ENCODE measurements around the gene BHLHE41. TPM values are rescaled to one million over a fixed set of nuclear protein-coding genes. Genes with fewer than 3 reads are reported as not detected.

The BHLHE41 gene
- polyA plus RNA-seq, 1 of the 3 experiments (the other 2 are of a cell fraction), result 16.1 TPM

DNA sequence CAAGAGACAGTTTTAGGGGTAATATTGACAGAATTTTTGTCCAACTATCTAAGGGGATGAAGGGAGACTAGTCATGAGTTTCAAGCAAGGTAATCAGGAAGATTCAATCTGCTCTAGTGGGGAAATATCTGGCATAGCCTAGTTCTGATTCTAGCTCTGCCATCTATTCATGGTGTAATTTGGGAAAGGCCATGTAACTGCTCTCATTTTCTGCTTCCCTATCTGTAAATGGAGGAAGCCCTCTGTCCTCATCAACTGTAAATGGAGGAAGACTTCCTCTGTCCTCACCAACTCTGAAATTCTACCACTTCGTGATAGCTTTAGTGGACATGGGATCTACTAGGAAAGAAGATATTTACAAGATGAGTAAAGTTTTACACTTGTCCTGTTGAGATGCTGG, 37.9 kb downstream of the BHLHE41 start:
- POLR2A ChIA-PET, result no interaction called here
- Histone ChIP-seq H3K9ac (no peak overlapping the region), H3K4me3 (ENCODE audit: low read depth in 2 of 2, low read length in 1 of 2) (no peak overlapping the region), H3K27me3 (ENCODE audit: insufficient read depth) (no peaks in the 10 kb centered on the region), H3F3A (replicated peaks; ENCODE audit: insufficient read depth) (no peaks in the 10 kb centered on the region), H3K79me2 (ENCODE audit: insufficient read depth) (no peaks in the 10 kb centered on the region), H3K9me2 (no peaks in the 10 kb centered on the region), H3K4me2 (no peak overlapping the region), H4K20me1 (ENCODE audit: insufficient read depth) (no peaks in the 10 kb centered on the region), H3K36me3 (replicated peaks in 1 of 2; ENCODE audit: control insufficient read depth in 1 of 2, insufficient read depth in 2 of 2, low read length in 1 of 2) (no peaks in the 10 kb centered on the region), H3K4me1 (ENCODE audit: control insufficient read depth in 1 of 2, insufficient read depth in 2 of 2, low read depth in 1 of 2, low read length in 1 of 2) (no peaks in the 10 kb centered on the region; a peak in 2 of 4 replicates), H2AFZ (ENCODE audit: low read depth) (no peak overlapping the region), H3K9me3 (no peaks in the 10 kb centered on the region), H3K27ac (ENCODE audit: low read depth in 2 of 2, low read length in 1 of 2) (no peak overlapping the region)
- CTCF ChIA-PET, result interaction anchor here (3.4 kb wide), 1 partner anchor 10 kb away, joined by 17 read pairs; no protein-coding TSS in a partner anchor
- 92% methylated on average over 1 of the region's 1 CpG for WGBS (ENCODE audit: low lambda C conversion rate)
- no peak for DNase-seq
- TF ChIP-seq SMC3 (IDR thresholded peaks at IDR 0.05; ENCODE audit: low read depth, low read length) (no peak), CHD2 (IDR thresholded peaks at IDR 0.05; ENCODE audit: low read length, partially characterized antibody) (no peak)

DNA sequence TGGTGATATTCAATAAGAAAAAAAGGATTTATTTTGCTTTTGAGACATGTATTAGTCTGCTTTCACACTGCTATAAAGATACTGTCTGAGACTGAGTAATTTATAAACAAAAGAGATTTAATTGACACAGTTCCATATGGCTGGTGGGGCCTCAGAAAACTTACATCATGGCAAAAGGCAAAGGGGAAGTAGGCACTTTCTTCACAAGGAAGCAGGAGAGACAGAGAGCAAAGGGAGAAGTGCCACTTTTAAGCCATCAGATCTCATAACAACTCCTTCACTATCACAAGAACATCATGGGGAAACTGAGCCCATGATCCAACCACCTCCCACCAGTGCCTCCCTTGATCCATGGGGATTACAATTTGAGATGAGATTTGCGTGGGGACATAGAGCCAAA, 43.9 kb downstream of the BHLHE41 start:
- H3K36me3 ChIP-seq (replicated peaks in 1 of 2; ENCODE audit: control insufficient read depth in 1 of 2, insufficient read depth in 2 of 2, low read length in 1 of 2), result peaks cover 0 to 10% of the 10 kb centered on the region in 2 experiments
- no peaks in the 10 kb centered on the region for H3K79me2 ChIP-seq (ENCODE audit: insufficient read depth)
- H3K27me3 ChIP-seq (ENCODE audit: insufficient read depth), result no peaks in the 10 kb centered on the region
- no peak overlapping the region for H3K4me3 ChIP-seq (ENCODE audit: low read depth in 2 of 2, low read length in 1 of 2)
- DNase-seq, result no peak
- no peaks in the 10 kb centered on the region for H3K9me3 ChIP-seq
- no peak overlapping the region for H3K27ac ChIP-seq (ENCODE audit: low read depth in 2 of 2, low read length in 1 of 2)
- H3K9me2 ChIP-seq, result no peaks in the 10 kb centered on the region
- TF ChIP-seq POLR2AphosphoS5 (IDR thresholded peaks at IDR 0.05; ENCODE audit: low read depth, low read length) (no peak), MXI1 (IDR thresholded peaks at IDR 0.05; ENCODE audit: low read depth, low read length) (no peak), RAD21 (IDR thresholded peaks at IDR 0.05; ENCODE audit: low read length) (no peak), EP300 (IDR thresholded peaks at IDR 0.05; ENCODE audit: borderline replicate concordance in 1 of 2, low read depth in 1 of 2, low read length in 1 of 2) (no peak), TCF12 (IDR thresholded peaks at IDR 0.05) (no peak), RFX5 (IDR thresholded peaks at IDR 0.05; ENCODE audit: low read length) (no peak), CHD2 (IDR thresholded peaks at IDR 0.05; ENCODE audit: low read length, partially characterized antibody) (no peak), RCOR1 (IDR thresholded peaks at IDR 0.05; ENCODE audit: low read length) (no peak), MAX (IDR thresholded peaks at IDR 0.05; ENCODE audit: low read depth) (no peak), REST (IDR thresholded peaks at IDR 0.05; ENCODE audit: low read depth, low read length) (no peak), EZH2phosphoT487 (IDR thresholded peaks at IDR 0.05; ENCODE audit: borderline replicate concordance, low read depth) (no peak), TEAD4 (IDR thresholded peaks at IDR 0.05; ENCODE audit: borderline replicate concordance, insufficient read depth) (no peak), YY1 (IDR thresholded peaks at IDR 0.05; ENCODE audit: low read depth) (no peak), USF2 (IDR thresholded peaks at IDR 0.05; ENCODE audit: borderline replicate concordance, low read depth, low read length) (no peak), FOXJ3 (CRISPR knock-in tag; IDR thresholded peaks at IDR 0.05) (no peak), SIN3A (IDR thresholded peaks at IDR 0.05; ENCODE audit: borderline replicate concordance, low read depth, low read length) (no peak)
- TF ChIP-seq, protein P1, sequence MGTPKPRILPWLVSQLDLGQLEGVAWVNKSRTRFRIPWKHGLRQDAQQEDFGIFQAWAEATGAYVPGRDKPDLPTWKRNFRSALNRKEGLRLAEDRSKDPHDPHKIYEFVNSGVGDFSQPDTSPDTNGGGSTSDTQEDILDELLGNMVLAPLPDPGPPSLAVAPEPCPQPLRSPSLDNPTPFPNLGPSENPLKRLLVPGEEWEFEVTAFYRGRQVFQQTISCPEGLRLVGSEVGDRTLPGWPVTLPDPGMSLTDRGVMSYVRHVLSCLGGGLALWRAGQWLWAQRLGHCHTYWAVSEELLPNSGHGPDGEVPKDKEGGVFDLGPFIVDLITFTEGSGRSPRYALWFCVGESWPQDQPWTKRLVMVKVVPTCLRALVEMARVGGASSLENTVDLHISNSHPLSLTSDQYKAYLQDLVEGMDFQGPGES (IDR thresholded peaks at IDR 0.05; ENCODE audit: low read depth, low read length), result no peak
- H2AFZ ChIP-seq (ENCODE audit: low read depth), result no peak overlapping the region
- H3K9ac ChIP-seq, result no peak overlapping the region
- H3K4me1 ChIP-seq (ENCODE audit: control insufficient read depth in 1 of 2, insufficient read depth in 2 of 2, low read depth in 1 of 2, low read length in 1 of 2), result peaks cover 0 to 3% of the 10 kb centered on the region in 2 experiments; a peak in 1 of 4 replicates
- no peaks in the 10 kb centered on the region for H3F3A ChIP-seq (replicated peaks; ENCODE audit: insufficient read depth)
- 58% methylated on average over 1 of the region's 1 CpG for WGBS (ENCODE audit: low lambda C conversion rate)
- CTCF ChIA-PET, result interaction anchor here (1.7 kb wide), 1 partner anchor 11 kb away, joined by 6 read pairs; no protein-coding TSS in a partner anchor
- no peak overlapping the region for H3K4me2 ChIP-seq
- POLR2A ChIA-PET, result no interaction called here
- no peaks in the 10 kb centered on the region for H4K20me1 ChIP-seq (ENCODE audit: insufficient read depth)
